ENCODE measurements around the gene NCOA7. TPM values are rescaled to one million over a fixed set of nuclear protein-coding genes. Genes with fewer than 3 reads are reported as not detected.

The NCOA7 gene
- total RNA-seq, 1 donor from 2014 or later, result 7.7 TPM

DNA sequence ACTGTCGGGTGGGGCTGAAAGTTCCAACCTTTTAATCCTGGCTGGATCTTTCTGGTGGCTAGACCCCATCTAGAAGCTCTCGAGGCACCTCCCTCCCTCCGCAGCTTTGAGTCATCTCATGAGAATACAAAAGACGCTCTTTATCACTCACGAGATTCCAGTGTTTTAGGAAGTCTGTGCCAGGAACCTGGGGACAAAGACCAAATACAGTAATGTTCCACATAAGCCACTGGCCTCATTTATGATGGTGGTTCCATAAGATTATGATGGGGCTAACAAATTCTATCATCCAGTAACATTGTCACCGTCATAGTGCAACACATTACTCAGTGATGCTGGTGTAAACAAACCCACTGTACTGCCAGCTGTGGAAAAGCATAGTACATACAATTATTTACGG lies 48.7 kb downstream of the NCOA7 start:
- Histone ChIP-seq H3K4me2 (no peak overlapping the region), H3K4me1 (no peaks in the 10 kb centered on the region), H3F3A (ENCODE audit: low read depth) (no peaks in the 10 kb centered on the region), H3K9ac (no peak overlapping the region), H3K27me3 (no peaks in the 10 kb centered on the region), H3K27ac (no peak overlapping the region), H3K36me3 (no peaks in the 10 kb centered on the region), H4K20me1 (ENCODE audit: low read depth) (no peaks in the 10 kb centered on the region), H3K4me3 (no peak overlapping the region), H3K9me3 (ENCODE audit: low read depth) (no peaks in the 10 kb centered on the region), H3K79me2 (ENCODE audit: low read depth) (no peaks in the 10 kb centered on the region), H2AFZ (replicated peaks) (no peak overlapping the region)
- Mint-ChIP-seq H3K4me1 (no peaks in the 10 kb centered on the region), H3K27ac (no peak overlapping the region), H3K36me3 (no peaks in the 10 kb centered on the region), H3K9me3 (no peaks in the 10 kb centered on the region), H3K27me3 (ENCODE audit: insufficient read depth, low read depth) (no peaks in the 10 kb centered on the region), H3K4me3 (no peak overlapping the region)
- DNase-seq (ENCODE audit: low spot score), result no peak
- TF ChIP-seq EZH2 (IDR thresholded peaks at IDR 0.05), result no peak
- no peak for TF ChIP-seq EZH2phosphoT487 (IDR thresholded peaks at IDR 0.05)
- TF ChIP-seq, protein P1, sequence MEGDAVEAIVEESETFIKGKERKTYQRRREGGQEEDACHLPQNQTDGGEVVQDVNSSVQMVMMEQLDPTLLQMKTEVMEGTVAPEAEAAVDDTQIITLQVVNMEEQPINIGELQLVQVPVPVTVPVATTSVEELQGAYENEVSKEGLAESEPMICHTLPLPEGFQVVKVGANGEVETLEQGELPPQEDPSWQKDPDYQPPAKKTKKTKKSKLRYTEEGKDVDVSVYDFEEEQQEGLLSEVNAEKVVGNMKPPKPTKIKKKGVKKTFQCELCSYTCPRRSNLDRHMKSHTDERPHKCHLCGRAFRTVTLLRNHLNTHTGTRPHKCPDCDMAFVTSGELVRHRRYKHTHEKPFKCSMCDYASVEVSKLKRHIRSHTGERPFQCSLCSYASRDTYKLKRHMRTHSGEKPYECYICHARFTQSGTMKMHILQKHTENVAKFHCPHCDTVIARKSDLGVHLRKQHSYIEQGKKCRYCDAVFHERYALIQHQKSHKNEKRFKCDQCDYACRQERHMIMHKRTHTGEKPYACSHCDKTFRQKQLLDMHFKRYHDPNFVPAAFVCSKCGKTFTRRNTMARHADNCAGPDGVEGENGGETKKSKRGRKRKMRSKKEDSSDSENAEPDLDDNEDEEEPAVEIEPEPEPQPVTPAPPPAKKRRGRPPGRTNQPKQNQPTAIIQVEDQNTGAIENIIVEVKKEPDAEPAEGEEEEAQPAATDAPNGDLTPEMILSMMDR (IDR thresholded peaks at IDR 0.05), result no peak

DNA sequence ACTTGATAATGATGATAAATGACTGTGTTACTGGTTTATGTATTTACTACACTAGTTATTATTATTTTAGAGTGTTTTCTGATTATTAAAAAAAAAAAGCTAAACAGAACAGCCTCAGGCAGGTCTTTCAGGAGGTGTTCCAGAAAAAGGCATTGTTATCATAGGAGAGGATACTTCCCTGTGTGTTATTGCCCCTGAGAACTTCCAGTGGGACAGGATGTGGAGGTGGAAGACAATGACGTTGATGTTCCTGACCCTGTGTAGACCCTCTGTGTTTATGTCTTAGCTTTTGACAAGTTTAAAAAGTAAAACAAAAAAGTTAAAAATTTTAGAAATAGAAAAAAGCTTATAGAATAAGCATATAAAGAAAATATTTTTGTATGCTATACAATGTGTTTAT lies 49.1 kb downstream of the NCOA7 start:
- no peaks in the 10 kb centered on the region for H3K27me3 ChIP-seq
- H3K9me3 Mint-ChIP-seq, result no peaks in the 10 kb centered on the region
- H4K20me1 ChIP-seq (ENCODE audit: low read depth), result no peaks in the 10 kb centered on the region
- H3K4me2 ChIP-seq, result no peak overlapping the region
- no peak for DNase-seq (ENCODE audit: low spot score)
- no peaks in the 10 kb centered on the region for H3F3A ChIP-seq (ENCODE audit: low read depth)
- no peak overlapping the region for H3K27ac Mint-ChIP-seq
- no peak overlapping the region for H2AFZ ChIP-seq (replicated peaks)
- no peaks in the 10 kb centered on the region for H3K27me3 Mint-ChIP-seq (ENCODE audit: insufficient read depth, low read depth)
- no peaks in the 10 kb centered on the region for H3K9me3 ChIP-seq (ENCODE audit: low read depth)
- no peaks in the 10 kb centered on the region for H3K79me2 ChIP-seq (ENCODE audit: low read depth)
- TF ChIP-seq EZH2phosphoT487 (IDR thresholded peaks at IDR 0.05), result no peak
- TF ChIP-seq, protein P1 (IDR thresholded peaks at IDR 0.05), result no peak
- no peak for TF ChIP-seq EZH2 (IDR thresholded peaks at IDR 0.05)
- no peaks in the 10 kb centered on the region for H3K36me3 ChIP-seq
- no peak overlapping the region for H3K4me3 ChIP-seq
- H3K4me1 ChIP-seq, result no peaks in the 10 kb centered on the region
- H3K4me3 Mint-ChIP-seq, result no peak overlapping the region
- H3K36me3 Mint-ChIP-seq, result no peaks in the 10 kb centered on the region
- H3K4me1 Mint-ChIP-seq, result no peaks in the 10 kb centered on the region
- H3K9ac ChIP-seq, result no peak overlapping the region
- H3K27ac ChIP-seq, result no peak overlapping the region

DNA sequence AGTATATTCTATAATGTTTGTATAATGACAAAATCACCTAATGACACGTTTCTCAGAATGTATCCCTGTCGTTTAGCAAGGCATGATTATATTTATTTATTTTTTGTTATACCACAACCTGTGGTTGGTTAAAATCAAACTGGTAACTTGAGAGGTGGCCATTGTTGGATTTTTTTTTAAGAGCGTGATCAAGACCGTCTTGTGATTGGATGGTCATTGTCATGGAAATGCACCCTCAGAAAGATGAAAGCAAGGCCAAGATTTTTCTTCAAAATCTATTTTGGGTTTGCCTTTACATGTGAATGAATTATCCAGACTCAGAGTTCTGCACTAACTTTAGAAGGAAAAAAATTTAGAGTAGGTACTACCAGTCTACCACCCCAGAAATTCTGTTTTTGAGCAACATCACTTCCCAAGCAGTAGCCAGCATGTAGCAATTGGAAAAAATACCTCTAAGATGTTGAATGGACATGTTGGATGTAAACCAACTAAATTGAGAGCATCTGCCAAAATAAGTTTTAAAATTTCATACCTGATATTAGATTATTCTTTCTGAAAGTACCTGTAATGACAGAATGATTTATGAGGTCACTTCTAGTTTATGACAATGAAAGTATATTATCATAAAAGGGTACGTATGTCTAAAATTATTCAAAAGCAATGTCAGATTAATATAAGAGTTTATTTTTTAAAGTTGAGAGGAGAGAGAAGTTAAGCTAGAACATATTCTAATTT lies 50.8 kb downstream of the NCOA7 start:
- Histone ChIP-seq H3K27me3 (no peaks in the 10 kb centered on the region), H4K20me1 (ENCODE audit: low read depth) (no peaks in the 10 kb centered on the region), H3K79me2 (ENCODE audit: low read depth) (no peaks in the 10 kb centered on the region), H3K36me3 (no peaks in the 10 kb centered on the region), H2AFZ (replicated peaks) (no peak overlapping the region), H3K4me3 (no peak overlapping the region), H3K4me1 (no peaks in the 10 kb centered on the region), H3F3A (ENCODE audit: low read depth) (no peaks in the 10 kb centered on the region), H3K9ac (no peak overlapping the region), H3K9me3 (ENCODE audit: low read depth) (no peaks in the 10 kb centered on the region), H3K27ac (no peak overlapping the region), H3K4me2 (no peak overlapping the region)
- peaks cover 2% of the 10 kb centered on the region for H3K27me3 Mint-ChIP-seq (ENCODE audit: insufficient read depth, low read depth)
- no peaks in the 10 kb centered on the region for H3K9me3 Mint-ChIP-seq
- H3K36me3 Mint-ChIP-seq, result no peaks in the 10 kb centered on the region
- H3K4me1 Mint-ChIP-seq, result no peaks in the 10 kb centered on the region
- no peak overlapping the region for H3K27ac Mint-ChIP-seq
- TF ChIP-seq EZH2 (IDR thresholded peaks at IDR 0.05) (no peak), EZH2phosphoT487 (IDR thresholded peaks at IDR 0.05) (no peak)
- TF ChIP-seq, protein P1 (IDR thresholded peaks at IDR 0.05), result no peak
- H3K4me3 Mint-ChIP-seq, result no peak overlapping the region
- no peak for DNase-seq (ENCODE audit: low spot score)
